GM18498 (cell line): Measurements from ENCODE around the gene UCN3.
"Not testable (repeated sequence)": the region's sequence is repeated elsewhere in the genome, so short reads cannot be mapped to it uniquely, and the experiment has no call there.

Source experiments
- ATAC-seq: cut with Tn5 transposase; IDR thresholded peaks from one replicate; pipeline ENCODE4 v1.9.1; 2021; ENCODE audit warnings: mild to moderate bottlenecking, moderate library complexity; ENCODE audit not compliant: unreplicated experiment

Gene UCN3

GRCh38 chr10:5404208-5405041, 39.7 kb downstream of the UCN3 start, which contains the start of gene TUBAL3:
TUBAL3 (minus strand) TSS chr10:5404828; CDS start chr10:5404792, 36 bp downstream.
- no peak for ATAC-seq

DNA sequence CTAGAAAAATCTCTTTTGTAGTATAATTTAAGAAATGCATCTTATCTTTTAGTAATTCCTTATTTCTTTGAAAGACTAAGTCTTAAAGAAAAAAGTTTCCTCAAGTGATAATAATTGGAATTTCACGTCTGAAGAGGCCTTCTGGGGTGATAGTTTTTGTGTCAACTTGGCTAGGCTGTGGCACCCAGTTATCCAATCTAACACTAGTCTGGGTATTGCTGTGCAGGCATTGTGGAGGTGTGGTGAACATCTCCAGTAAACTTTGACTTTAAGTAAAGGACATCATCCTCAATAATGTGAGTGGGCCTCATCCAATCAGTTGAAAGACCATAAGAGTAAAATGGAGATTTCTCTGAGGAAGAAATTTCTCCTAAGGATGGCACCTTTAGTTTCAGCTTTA, 42.2 kb downstream of the UCN3 start:
- no peak for ATAC-seq

DNA sequence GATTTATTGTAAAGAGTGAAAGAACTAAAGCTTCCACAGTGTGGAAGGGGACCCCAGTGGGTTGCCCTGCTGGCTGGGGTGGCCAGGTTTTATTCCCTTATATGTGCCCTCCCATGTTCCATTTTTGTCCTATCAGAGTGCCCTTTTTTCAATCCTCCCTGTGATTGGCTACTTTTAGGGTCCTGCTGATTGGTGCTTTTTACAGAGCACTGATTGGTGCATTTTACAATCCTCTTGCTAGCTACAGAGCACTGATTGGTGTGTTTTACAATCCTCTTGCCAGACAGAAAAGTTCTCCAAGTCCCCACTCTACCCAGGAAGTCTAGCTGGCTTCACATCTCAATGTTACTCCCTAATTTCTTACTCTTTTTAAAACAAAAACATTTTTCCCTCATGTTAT, 46.0 kb downstream of the UCN3 start:
- not testable (repeated sequence) for ATAC-seq

DNA sequence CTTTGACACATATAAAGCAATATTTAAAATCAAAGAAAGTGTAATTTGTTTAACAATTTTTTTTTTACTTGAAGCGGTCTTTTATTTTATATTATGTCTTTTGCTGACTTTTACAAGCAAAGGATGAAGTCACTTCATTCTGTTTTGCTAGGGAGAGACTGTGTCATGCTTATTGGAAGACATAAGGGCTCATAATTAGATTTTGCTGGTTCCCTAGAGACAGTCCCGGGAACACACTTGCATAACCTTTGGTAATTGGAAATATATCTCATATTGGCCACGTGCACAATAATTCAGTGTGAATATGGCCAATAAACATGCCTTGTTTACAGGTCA, 47.1 kb downstream of the UCN3 start:
- ATAC-seq = no peak

DNA sequence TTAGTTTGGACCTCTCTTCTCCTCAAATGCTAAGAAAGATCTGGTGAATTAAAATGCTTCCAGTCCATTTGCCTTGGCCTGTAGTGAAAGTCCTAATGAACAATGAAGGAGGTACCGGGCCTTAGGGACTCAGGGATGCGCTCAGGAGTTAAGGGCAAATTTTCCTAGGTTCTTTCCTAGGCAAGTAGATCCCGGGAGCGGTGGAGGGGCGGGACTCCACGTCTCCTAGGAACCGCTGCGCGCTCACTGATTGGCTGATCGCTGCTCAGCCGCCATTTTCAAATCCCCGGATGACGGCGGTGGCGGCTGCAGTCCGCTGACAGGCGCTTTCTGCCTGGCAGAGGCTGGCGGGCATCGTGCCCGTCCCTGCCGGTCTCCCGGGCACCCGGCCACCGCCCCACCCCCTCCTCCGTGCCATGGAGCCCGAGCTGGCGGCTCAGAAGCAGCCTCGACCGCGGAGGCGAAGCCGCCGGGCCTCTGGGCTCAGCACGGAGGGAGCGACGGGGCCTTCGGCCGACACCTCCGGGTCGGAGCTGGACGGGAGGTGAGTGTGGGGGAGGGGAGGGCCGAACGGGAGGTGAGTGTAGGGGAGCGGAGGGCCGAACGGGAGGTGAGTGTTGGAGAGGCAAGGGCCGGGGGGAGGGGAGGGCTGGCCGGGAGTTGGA, 47.6 kb downstream of the UCN3 start, which contains the start of gene NET1:
NET1 (plus strand) TSS at position 281 of the 665 bp plus-strand sequence; CDS start at position 417, 136 bp downstream.
- ATAC-seq = peak; percentile 98

DNA sequence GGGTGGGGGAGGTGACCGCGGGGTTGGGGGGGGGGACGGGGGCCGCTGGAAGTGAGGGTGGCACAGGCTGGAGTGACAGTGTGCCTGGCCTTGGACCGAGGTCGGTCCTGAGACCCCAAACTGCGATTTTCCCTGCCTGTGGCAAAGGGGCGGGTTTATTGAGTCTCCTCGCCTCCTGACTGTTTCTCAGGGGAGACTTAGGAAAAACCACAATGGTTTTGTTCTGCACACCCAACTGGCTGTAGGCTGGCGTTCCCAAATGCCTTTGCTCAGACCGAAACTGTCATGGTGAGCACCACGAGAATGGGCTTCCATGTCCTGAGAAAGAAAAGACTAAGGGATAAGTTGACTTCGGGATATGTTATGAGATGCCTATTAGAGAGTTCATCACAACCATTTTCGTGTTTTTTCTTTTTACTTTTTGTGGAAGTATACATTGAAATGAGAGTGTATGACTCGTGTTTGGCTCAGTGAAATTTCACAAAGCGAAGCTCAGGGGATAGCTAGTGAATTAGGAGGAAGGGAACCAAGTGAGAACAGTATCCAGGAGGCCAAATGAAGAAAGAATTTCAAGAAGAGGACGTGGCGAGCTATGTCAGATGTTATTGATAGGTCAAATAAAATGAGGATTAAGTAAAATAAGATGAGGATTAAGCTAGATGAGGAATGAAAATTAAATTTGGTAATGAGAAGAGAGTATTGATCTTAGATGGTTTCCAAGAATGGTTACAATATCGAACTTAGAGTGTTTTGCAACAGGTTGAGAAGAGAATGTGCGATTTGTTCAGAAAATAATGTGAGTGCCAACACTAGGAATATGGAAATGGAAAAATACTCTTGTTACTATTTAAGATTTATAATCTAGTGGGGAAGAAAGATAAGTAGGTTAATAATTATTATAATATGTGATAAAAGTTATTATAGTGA, 48.5 kb downstream of the UCN3 start:
- no peak for ATAC-seq

- ATAC-seq = no peak
Observed at GRCh38 chr10:5416981-5417380, 52.2 kb downstream of the UCN3 start.

- no peak for ATAC-seq
Observed at GRCh38 chr10:5418584-5418983, 53.8 kb downstream of the UCN3 start.

DNA sequence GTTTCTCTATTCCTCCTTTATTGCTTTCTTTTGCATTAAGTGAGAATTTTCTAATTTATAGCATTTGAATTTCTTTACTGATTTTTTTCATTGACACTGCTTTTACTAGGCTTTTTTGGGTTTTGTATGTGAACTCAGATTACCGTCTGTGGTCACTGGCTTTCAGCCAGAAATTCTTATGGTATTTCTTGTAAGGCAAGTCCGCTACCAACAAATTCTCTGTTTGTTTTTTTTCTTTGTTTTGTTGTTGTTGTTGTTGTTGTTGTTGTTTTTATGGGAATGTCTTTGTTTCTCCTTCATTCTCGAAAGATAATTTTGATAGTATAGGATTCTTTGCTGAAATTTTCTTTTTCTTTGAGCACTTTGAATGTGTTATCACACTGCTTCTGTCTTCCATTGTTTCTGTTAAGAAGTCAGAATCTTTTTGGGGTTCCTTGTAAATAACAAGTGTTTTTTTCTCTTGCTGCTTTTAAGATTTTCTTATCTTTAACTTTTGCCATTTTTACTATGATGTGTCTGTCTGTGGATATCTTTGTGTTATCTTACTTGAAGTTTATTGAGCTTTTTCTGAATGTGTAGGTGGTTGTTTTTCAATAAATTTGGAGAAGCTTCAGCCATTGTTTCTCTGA, 54.8 kb downstream of the UCN3 start:
- no peak for ATAC-seq

DNA sequence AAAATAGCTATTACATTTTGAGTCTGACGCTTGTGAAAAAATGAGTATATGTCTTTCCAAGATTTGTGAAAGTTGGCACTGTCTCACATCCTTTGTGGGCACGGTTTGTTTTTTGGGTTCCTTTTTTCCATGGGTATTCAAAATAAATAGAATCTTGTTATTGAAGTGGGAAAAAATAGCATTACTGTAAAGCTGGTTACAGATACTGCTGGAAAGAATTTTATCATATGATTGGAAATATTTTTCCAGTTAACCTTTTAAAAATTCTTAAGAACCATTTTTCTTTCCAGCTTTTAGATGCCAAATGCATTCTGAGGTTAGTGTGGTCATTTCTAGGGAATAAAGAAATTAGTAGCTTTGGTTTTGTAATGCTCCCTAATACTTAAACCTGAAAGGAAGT, 59.0 kb downstream of the UCN3 start:
- ATAC-seq = no peak
